T-cell (primary cell): Measurements from ENCODE around the gene UNC13C. TPM values are rescaled to one million over a fixed set of nuclear protein-coding genes. Genes with fewer than 3 reads are reported as not detected.

ENCODE experiments used
- ATAC-seq, 4 experiments: fragments of 200-7000 bp in 3 of 4; fragments of 150-1000 bp in 1 of 4; cut with Tn5 transposase; replicated peaks in 1 of 4; 1 replicate in 3 of 4; 2 replicates in 1 of 4; pipeline ENCODE4 v1.10.0; 2021; ENCODE audit warnings: moderate library complexity in 3 of 4, mild to moderate bottlenecking in 2 of 4, moderate number of reproducible peaks in 1 of 4
- CTCF ChIA-PET, 2 donors: fragments of 300-600 bp; sonication (Branson Sonifier 250); formaldehyde crosslinking; loops; one replicate each; lab custom pipeline; 2022; ENCODE audit warnings: antibody characterized with exemption in 2 of 2; lab: Charles Lee
- POLR2A ChIA-PET, 2 donors: fragments of 300-600 bp; sonication (Branson Sonifier 250); formaldehyde crosslinking; loops; one replicate each; lab custom pipeline; 2022; ENCODE audit warnings: antibody characterized with exemption in 2 of 2; lab: Charles Lee
- DNase-seq, 35 experiments: peaks; one replicate each; pipeline versions ENCODE4 v3.0.0 to v3.0.0-alpha.2; 2013 to 2023
- H3K27ac ChIP-seq: one replicate; pipeline ENCODE4 v1.5.1; 2013; ENCODE audit warnings: low read length
- H3K27me3 ChIP-seq, 2 experiments: replicated peaks in 1 of 2; 1 replicate in 1 of 2; 2 replicates in 1 of 2; pipeline versions ENCODE4 v1.6.1 to v1.7.0; 2013; ENCODE audit warnings: low read length in 1 of 2, mixed read lengths in 1 of 2; ENCODE audit not compliant: control insufficient read depth in 2 of 2, insufficient read depth in 2 of 2; ENCODE audit errors: extremely low read depth in 1 of 2
- H3K36me3 ChIP-seq, 2 donors: 1 replicate in 1 of 2; 2 replicates in 1 of 2; pipeline versions ENCODE4 v1.6.1 to v1.7.0; 2013; ENCODE audit warnings: low read length in 1 of 2; ENCODE audit not compliant: control insufficient read depth in 2 of 2, insufficient read depth in 1 of 2; ENCODE audit errors: extremely low read depth in 1 of 2
- H3K4me1 ChIP-seq, 2 experiments: 1 replicate in 1 of 2; 2 replicates in 1 of 2; pipeline versions ENCODE4 v1.6.1 to v1.7.0; 2013; ENCODE audit warnings: low read length in 2 of 2, mixed read lengths in 1 of 2; ENCODE audit not compliant: insufficient read depth in 2 of 2, control insufficient read depth in 1 of 2; ENCODE audit errors: extremely low read depth in 1 of 2
- H3K4me3 ChIP-seq, 2 donors: 1 replicate in 1 of 2; 2 replicates in 1 of 2; pipeline versions ENCODE4 v1.5.1 to v1.7.0; 2013; ENCODE audit warnings: mild to moderate bottlenecking in 2 of 2, low read length in 1 of 2, moderate library complexity in 1 of 2; ENCODE audit not compliant: control insufficient read depth in 1 of 2; ENCODE audit errors: extremely low read depth in 1 of 2
- H3K9me3 ChIP-seq: 2 replicates; pipeline ENCODE4 v1.7.0; 2013
- H3K27ac Mint-ChIP-seq, 2 donors: one replicate each; pipeline ENCODE4 v1.8.0; 2020 to 2021; ENCODE audit warnings: mild to moderate bottlenecking in 2 of 2, mixed read lengths in 2 of 2
- H3K27me3 Mint-ChIP-seq, 2 donors: one replicate each; pipeline ENCODE4 v1.8.0; 2021 to 2022; ENCODE audit warnings: mixed read lengths in 2 of 2
- H3K36me3 Mint-ChIP-seq: one replicate; pipeline ENCODE4 v1.8.0; 2021; ENCODE audit warnings: mixed read lengths
- H3K4me1 Mint-ChIP-seq, 3 donors: one replicate each; pipeline ENCODE4 v1.8.0; 2020 to 2022; ENCODE audit warnings: mixed read lengths in 3 of 3, mild to moderate bottlenecking in 1 of 3
- H3K4me3 Mint-ChIP-seq, 3 donors: one replicate each; pipeline ENCODE4 v1.8.0; 2020 to 2022; ENCODE audit warnings: mild to moderate bottlenecking in 3 of 3, mixed read lengths in 3 of 3, moderate library complexity in 3 of 3
- H3K9me3 Mint-ChIP-seq, 3 donors: one replicate each; pipeline ENCODE4 v1.8.0; 2020 to 2022; ENCODE audit warnings: mixed read lengths in 3 of 3
- WGBS: methylation state at CpG from one replicate; pipeline ENCODE4 v1.1.5; 2013; ENCODE audit warnings: missing lambda C conversion rate; ENCODE audit not compliant: insufficient coverage; 5-methylcytosine and 5-hydroxymethylcytosine counted together
- total RNA-seq, 35 experiments: library from RNA in 6 of 35; stranded (reverse) in 6 of 35; fragments of 120-200 nt in 1 of 35; gene quantifications; one replicate each; pipeline versions ENCODE4 v1.2.1 to v1.2.4 and lab custom pipeline; 2013 to 2026

The UNC13C gene
- total RNA-seq, 5 donors from 2014 or later (not counting 1 experiment from before 2014, with no cell fraction given), result not detected

DNA sequence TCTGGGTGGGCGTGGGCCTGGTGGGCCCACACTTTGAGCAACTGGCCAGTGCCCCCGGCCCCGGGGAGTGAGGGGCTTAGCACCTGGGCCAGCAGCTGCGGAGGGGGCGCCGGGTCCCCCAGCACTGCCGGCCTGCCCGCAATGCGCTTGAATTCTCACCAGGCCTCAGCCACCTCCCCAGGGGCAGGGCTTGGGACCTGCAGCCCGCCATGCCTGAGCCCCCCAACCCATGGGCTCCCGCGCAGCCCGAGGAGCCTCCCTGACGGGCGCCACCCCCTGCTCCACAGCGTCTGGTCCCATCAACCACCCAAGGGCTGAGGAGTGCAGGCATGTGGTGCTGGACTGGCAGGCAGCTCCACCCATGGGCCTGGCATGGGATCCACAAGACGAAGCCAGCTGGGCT lies 484.3 kb downstream of the UNC13C start:
- H3K27ac ChIP-seq, result no peak overlapping the region
- H3K27me3 ChIP-seq, result no peaks in the 10 kb centered on the region
- no peak for ATAC-seq
- no peaks in the 10 kb centered on the region for H3K36me3 ChIP-seq
- DNase-seq, result no peak
- H3K4me3 ChIP-seq, result no peak overlapping the region
- Mint-ChIP-seq H3K9me3 (peaks cover 2 to 29% (median 20%) of the 10 kb centered on the region in 3 donors), H3K27me3 (peaks cover 0 to 4% of the 10 kb centered on the region in 2 donors), H3K36me3 (no peaks in the 10 kb centered on the region), H3K4me1 (no peaks in the 10 kb centered on the region), H3K27ac (no peak overlapping the region), H3K4me3 (no peak overlapping the region)
- CTCF ChIA-PET, result no interaction called here
- 95% methylated on average over 15 of the region's 17 CpGs for WGBS
- H3K9me3 ChIP-seq, result no peaks in the 10 kb centered on the region
- no peaks in the 10 kb centered on the region for H3K4me1 ChIP-seq
- POLR2A ChIA-PET, result no interaction called here

DNA sequence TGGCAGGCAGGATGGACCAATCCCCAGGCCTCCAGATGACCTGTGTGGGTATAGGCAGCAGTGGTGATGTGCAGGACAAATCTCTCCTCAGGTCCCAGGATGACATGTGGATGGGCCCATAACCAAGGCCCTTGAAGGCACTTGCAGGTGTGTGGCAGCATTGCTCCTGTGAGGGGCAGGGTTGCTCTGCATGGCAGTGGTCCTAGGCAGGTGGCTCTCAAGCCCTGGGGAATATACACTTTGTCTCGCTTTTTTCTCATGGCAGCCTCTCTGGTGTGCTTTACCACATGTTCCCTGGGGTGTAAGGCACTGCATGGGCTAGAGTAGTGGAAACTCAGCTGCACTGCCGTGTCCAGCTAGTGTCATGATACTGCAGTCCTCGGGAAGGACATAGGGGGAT lies 503.6 kb downstream of the UNC13C start:
- ATAC-seq (no peak), DNase-seq (no peak)
- Mint-ChIP-seq H3K27ac (no peak overlapping the region), H3K36me3 (no peaks in the 10 kb centered on the region), H3K4me3 (no peak overlapping the region), H3K27me3 (peaks cover 0 to 7% of the 10 kb centered on the region in 2 donors), H3K9me3 (peaks cover 2 to 14% (median 10%) of the 10 kb centered on the region in 3 donors), H3K4me1 (no peaks in the 10 kb centered on the region)
- ChIA-PET CTCF (no interaction called here), POLR2A (no interaction called here)
- no peak overlapping the region for H3K4me3 ChIP-seq
- no peaks in the 10 kb centered on the region for H3K36me3 ChIP-seq
- peaks cover 0 to 5% of the 10 kb centered on the region in 2 experiments for H3K27me3 ChIP-seq
- no peaks in the 10 kb centered on the region for H3K9me3 ChIP-seq
- no peak overlapping the region for H3K27ac ChIP-seq
- 60% methylated on average over 3 of the region's 3 CpGs for WGBS
- H3K4me1 ChIP-seq, result no peaks in the 10 kb centered on the region

DNA sequence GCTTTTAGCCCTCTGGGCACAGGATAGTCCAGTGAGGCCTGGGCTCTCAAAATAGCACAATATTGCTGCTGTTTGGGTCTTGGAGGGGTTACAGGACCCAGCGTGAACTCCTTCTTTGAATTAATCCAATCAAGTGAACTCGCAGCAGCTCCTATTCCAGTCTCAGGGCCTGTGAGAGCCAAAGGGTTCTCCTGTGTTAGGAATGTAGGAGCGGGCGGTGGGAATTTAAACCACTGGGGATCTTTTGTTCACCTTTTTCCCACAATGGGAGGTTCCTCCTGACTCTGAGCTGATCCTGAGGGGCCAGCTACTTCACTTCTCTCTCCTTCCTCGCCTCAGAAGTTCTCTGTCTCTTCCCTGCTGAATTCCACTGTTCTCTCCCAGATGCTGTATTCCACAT lies 504.0 kb downstream of the UNC13C start:
- CTCF ChIA-PET, result no interaction called here
- Histone ChIP-seq H3K27ac (no peak overlapping the region), H3K27me3 (peaks cover 0 to 5% of the 10 kb centered on the region in 2 experiments), H3K4me3 (no peak overlapping the region), H3K9me3 (no peaks in the 10 kb centered on the region), H3K36me3 (no peaks in the 10 kb centered on the region), H3K4me1 (no peaks in the 10 kb centered on the region)
- 100% methylated on average over 1 of the region's 5 CpGs for WGBS
- no peak for ATAC-seq
- POLR2A ChIA-PET, result no interaction called here
- Mint-ChIP-seq H3K27me3 (peaks cover 0 to 7% of the 10 kb centered on the region in 2 donors), H3K9me3 (peaks cover 2 to 14% (median 10%) of the 10 kb centered on the region in 3 donors), H3K4me1 (no peaks in the 10 kb centered on the region), H3K4me3 (no peak overlapping the region), H3K36me3 (no peaks in the 10 kb centered on the region), H3K27ac (no peak overlapping the region)
- DNase-seq, result no peak

DNA sequence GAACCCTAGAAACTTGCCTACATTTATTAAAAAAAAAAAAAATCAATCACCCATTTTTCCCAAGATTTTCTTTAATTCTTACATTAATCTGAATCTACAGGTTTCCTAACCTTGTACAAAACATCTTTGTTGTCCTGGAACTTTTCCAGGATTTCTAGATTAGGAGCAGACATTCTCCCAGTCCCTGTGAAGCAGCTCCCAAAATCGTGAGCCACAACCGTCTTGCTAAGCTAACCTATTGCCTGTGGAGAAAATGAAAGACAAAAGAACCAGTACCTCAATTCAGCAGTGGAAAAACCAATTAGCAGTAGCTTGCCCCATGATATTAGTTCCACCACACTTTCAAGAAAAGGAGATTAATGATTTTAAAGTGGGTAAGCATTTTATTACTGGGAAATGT lies 522.1 kb downstream of the UNC13C start:
- no peak overlapping the region for H3K27ac Mint-ChIP-seq
- Histone ChIP-seq H3K27ac (no peak overlapping the region), H3K4me1 (no peaks in the 10 kb centered on the region), H3K4me3 (no peak overlapping the region), H3K27me3 (no peaks in the 10 kb centered on the region), H3K36me3 (no peaks in the 10 kb centered on the region), H3K9me3 (no peaks in the 10 kb centered on the region)
- ChIA-PET CTCF (no interaction called here), POLR2A (no interaction called here)
- ATAC-seq (no peak), DNase-seq (no peak)
- peaks cover 0 to 4% (median 0%) of the 10 kb centered on the region in 3 donors for H3K9me3 Mint-ChIP-seq
- H3K27me3 Mint-ChIP-seq, result peaks cover 2 to 4% of the 10 kb centered on the region in 2 donors
- no peaks in the 10 kb centered on the region for H3K4me1 Mint-ChIP-seq
- H3K36me3 Mint-ChIP-seq, result no peaks in the 10 kb centered on the region
- H3K4me3 Mint-ChIP-seq, result no peak overlapping the region
- no CpG with 5 or more reads among the region's 2 CpGs for WGBS

DNA sequence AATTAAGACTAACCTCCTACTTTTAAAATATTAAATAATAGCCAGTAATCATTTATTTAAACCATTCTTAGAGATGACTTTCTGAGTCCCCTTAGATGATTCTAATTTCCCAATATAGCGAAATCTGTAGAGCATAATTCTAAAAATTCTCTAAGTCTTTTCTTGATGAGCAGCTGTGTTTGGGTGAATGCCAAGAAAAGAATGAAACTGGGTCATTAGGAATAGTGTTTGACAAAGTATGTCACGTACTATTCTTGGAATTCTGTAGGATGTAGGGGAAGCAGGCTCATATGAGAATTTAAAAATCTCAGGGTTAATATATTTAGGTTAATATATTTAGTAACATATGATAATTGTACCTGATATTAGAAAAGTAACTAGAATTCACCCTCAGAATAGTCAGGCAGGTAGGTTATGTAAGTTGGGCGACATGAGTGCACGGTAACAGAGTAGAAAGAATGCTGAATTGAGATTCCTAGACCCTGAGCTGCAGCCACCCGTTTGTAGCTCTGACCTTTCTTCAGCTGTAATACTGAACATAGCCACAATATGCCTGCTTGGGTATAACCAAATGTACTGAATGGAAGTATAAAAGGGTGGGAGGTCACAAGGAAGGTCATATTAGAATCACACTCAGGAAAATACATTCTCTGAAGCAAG lies 524.3 kb downstream of the UNC13C start:
- H3K36me3 ChIP-seq, result no peaks in the 10 kb centered on the region
- no peaks in the 10 kb centered on the region for H3K27me3 ChIP-seq
- Mint-ChIP-seq H3K27ac (no peak overlapping the region), H3K9me3 (peaks cover 0 to 4% (median 0%) of the 10 kb centered on the region in 3 donors), H3K4me1 (no peaks in the 10 kb centered on the region), H3K27me3 (peaks cover 0 to 4% of the 10 kb centered on the region in 2 donors), H3K36me3 (no peaks in the 10 kb centered on the region), H3K4me3 (no peak overlapping the region)
- no peaks in the 10 kb centered on the region for H3K4me1 ChIP-seq
- no CpG with 5 or more reads among the region's 5 CpGs for WGBS
- POLR2A ChIA-PET, result no interaction called here
- H3K27ac ChIP-seq, result no peak overlapping the region
- H3K9me3 ChIP-seq, result no peaks in the 10 kb centered on the region
- ATAC-seq (no peak), DNase-seq (no peak)
- H3K4me3 ChIP-seq, result no peak overlapping the region
- CTCF ChIA-PET, result no interaction called here

DNA sequence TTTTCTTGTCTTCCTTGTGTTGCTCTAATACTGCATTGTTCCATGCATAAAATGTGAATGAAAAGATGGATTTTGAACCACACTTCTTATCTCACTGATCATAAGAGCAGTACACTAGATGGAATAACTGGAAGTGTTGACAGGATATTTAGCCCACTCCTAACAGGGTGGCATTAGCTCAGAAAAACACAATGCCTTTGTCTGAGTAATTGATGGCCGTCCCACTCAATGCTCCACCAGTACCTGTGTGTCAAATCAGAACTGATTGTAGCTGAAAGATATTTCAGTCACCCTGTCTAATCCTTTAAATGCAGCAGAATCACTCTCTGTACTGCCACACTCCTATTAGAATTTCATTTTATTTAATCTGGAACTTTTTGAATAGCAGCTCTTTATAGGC lies 526.5 kb downstream of the UNC13C start:
- no peak overlapping the region for H3K27ac Mint-ChIP-seq
- H3K27me3 ChIP-seq, result no peaks in the 10 kb centered on the region
- no peaks in the 10 kb centered on the region for H3K9me3 ChIP-seq
- H3K4me3 ChIP-seq, result no peak overlapping the region
- no peak overlapping the region for H3K27ac ChIP-seq
- POLR2A ChIA-PET, result no interaction called here
- no CpG with 5 or more reads among the region's 1 CpG for WGBS
- no peaks in the 10 kb centered on the region for H3K4me1 ChIP-seq
- CTCF ChIA-PET, result no interaction called here
- H3K4me3 Mint-ChIP-seq, result no peak overlapping the region
- no peaks in the 10 kb centered on the region for H3K36me3 ChIP-seq
- no peaks in the 10 kb centered on the region for H3K27me3 Mint-ChIP-seq
- DNase-seq (no peak), ATAC-seq (no peak)
- H3K9me3 Mint-ChIP-seq, result no peaks in the 10 kb centered on the region
- H3K36me3 Mint-ChIP-seq, result no peaks in the 10 kb centered on the region
- H3K4me1 Mint-ChIP-seq, result no peaks in the 10 kb centered on the region
